HG03064 (cell line): ENCODE measurements around the gene ITK.
A peak's percentile ranks its signal among the peaks of the same experiment; 100 is the strongest.
"Not testable (repeated sequence)": the region's sequence is repeated elsewhere in the genome, so short reads cannot be mapped to it uniquely, and the experiment has no call there.

Experiments
- ATAC-seq: cut with Tn5 transposase; IDR thresholded peaks from one replicate; pipeline ENCODE4 v1.9.1; 2021; ENCODE audit warnings: low read depth; ENCODE audit not compliant: unreplicated experiment

The ITK gene

DNA sequence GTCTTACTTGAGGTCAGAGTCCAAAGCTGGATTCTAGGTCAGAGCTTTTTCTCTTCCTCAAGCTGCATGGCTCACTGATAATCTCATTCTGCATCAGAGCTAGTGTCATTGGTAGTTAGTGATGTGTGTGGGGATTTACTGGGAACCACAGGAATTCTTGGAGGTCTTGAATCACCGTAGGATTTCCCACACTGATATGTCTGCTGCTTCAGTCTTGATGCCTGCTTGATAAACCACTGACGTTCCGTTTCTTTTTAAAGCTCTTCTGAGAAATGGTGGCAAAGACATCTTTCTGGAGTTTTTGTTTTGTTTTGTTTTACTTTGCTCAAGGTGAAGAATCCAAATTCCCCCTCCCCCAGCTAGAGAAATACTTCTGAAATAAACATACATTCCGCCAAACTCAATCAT is 13.4 kb upstream of the ITK start:
- ATAC-seq, result no peak

DNA sequence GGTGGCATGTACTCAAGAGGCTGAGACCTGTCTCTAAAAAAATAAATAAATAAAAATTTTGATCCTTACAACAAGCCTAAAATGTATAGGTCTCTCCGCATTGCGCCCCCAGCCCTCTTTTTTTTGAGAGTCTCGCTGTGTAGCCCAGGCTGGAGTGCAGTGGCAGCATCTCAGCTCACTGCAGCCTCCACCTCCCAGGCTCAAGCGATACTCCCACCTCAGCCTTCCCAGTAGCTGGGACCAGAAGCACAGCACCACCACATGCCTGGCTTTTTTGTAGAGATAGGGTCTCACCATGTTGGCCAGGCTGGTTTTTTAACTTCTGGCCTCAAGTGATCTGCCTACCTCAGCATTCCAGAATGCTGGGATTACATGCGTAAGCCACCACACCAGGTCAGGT is 12.4 kb upstream of the ITK start:
- no peak for ATAC-seq

DNA sequence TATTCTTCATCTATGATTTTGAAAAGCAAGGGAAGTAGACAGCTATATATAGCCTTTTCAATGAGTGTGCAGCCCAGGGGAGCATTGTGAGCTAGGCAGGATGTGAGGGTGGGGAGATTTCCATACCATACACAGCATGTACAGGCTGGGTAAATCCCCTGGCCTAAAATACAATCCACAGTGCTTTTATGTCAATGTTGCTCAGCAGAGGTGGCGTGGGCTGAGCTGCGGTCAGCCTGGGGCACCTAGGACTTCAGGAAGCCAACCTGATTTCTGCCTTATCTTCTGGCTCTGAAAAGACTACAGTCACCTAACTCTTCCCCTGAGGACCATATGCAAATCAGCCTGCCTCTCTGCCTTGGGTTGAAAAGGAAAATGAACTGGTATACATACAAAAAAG is 8.2 kb upstream of the ITK start:
- peak; percentile 99 for ATAC-seq

DNA sequence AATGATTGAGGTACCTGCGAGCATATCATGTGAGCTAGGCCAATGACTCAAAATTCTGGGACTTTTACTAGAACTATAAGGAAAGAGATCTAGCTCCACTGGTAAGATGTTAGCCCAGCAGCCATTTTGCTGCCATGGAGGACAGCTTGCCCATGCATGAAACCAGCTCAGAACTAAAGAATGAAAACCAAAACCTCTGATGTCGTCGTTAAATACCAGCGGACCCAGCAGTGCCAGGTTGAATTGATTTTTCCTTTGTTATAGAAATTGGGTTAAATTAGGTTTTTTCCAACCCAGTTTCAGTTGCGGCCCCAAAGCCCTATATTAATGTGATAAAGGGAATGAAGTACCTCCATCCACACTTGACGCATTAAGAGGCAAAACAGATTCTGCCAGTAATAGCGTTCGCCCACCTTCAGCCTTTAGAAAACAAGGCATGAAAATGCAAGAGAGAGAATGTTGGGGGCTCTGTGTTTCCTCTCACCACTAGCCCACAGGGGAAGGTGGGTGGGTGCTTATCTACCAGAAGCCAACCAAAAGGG is 5.5 kb upstream of the ITK start:
- no peak for ATAC-seq

DNA sequence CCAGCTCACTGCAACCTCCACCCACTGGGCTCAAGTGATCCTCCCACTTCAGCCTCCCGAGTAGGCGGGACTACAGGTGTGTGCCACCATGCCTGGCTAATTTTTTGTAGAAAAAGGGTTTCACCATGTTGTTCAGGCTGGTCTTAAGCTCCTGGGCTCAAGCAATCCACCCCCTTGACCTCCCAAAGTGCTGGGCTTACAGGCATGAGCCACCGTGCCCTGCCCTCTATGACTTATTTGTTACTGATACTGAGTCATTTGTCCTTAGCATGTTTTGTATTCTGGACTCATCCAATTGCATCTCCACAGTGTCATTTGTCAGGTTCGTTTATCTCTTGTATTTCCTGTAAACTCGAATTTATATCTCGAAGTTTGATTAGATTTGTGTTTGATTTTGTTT is 2.7 kb upstream of the ITK start:
- ATAC-seq, result no peak

DNA sequence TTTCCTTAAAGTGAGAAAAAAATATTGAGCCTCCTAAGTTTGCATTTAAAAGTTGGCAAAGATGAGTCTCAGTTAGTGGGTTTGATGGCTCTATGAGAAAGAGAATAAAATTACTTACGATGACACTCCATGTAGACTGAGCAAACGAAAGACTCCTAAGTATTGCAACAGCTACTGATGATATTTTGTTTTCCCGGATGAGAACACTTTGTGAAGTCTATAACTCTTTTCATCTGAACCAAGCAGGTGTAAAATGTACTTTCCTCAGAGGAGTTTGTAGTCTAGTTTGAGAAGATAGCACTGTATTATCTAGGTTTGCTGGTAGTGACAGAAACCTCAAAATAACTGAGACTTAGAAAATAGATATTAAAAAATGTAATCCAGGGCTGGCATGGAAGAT is 1.7 kb upstream of the ITK start:
- ATAC-seq, result no peak

DNA sequence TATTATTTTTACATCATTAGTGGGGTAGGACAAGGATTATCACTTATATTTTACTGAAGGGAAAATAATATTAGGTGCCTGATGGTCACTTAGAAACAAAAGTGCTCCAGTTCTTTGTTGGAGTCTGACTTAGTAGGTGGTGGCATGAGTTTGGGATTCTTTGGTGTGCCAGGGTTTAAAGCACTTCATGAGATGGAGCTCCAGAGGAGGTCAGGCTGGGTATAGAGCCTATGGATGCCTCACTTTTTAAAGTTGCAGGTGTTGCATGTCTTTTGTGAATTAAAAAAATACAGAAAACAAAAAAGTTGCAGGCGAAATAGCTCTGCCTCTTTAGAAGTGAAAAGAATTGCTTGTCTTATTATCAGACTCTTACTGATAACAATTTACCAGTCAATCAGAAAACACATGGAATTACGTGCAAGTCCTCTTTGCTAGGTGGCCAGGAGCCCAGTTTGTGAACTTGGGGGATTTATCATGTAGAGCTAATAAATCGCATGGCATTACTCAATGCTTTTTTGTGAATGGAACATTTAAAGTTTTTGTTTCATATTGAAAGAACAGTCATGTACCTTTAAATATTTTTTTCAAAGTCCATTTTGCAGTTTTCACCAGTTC is 1.6 kb downstream of the ITK start:
- no peak for ATAC-seq

DNA sequence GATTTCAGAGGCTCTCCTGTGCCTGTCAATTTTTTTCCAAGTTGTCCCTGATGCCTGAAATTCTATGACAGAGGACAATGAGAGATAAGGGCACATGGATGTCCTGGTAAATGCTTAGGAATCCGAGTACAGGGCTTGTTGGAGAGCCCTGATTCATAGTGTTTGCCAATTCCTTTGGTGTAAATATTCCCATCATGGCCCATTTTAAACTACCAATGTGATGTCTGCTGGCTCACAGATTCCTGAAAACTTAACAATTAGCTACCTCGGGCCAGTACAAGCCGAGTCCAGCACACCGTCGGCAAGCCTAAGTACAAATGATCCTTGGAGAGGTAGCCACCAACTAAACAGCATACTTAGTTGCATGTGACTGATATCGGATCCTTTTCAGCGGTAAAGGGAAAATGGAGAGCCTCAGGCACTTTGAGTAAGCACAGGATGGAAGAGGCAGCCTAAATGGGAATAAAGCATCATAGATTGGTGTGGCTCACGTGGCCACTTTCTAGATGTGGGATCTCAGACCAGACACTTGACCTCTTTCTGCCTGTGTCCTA is 3.6 kb downstream of the ITK start:
- no peak for ATAC-seq

DNA sequence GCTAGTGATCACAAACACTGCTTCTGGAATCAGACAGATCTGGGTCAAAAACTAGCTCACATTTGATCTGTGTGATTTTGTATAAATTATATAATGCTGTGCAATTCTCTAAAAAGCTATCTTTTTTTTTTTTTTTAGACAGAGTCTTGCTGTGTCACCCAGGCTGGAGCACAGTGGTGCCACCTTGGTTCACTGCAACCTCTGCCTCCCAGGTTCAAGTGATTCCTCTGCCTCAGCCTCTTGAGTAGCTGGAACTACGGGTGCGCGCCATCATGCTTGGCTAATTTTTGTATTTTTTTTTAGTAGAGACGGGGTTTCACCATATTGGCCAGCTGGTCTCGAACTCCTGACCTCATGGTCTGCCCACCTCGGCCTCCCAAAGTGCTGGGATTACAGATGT is 4.5 kb downstream of the ITK start:
- ATAC-seq, result not testable (repeated sequence)

DNA sequence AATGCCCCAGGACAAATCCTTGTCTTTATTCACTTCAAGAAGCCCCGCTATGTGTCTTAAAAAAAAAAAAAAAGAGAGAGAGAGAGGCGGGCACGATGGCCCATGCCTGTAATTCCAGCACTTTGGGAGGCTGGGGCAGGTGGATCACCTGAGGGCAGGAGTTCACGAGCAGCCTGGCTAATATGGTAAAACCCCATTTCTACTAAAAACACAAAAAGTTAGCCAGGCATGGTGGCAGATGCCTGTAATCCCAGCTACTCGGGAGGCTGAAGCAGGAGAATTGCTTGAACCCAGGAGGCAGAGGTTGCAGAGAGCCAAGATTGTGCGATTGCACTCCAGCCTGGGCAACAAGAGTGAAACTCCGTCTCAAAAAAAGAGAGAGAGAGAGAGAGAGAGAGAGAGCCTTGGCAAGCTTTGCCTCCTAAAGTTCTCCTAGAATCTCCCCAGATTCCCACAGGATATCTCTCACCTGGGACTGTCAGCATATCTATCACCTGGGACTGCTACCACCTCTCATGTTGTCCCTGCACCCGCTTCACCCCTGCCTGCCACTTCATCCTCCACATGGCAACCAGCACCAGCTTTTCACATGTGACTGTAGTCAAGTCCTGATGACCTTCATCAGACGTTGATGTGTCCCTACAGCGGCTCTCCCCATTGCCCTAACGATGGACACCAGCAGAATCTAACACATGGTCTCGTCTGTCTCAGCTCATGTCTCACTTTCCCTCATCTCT is 5.8 kb downstream of the ITK start:
- ATAC-seq, result no peak

DNA sequence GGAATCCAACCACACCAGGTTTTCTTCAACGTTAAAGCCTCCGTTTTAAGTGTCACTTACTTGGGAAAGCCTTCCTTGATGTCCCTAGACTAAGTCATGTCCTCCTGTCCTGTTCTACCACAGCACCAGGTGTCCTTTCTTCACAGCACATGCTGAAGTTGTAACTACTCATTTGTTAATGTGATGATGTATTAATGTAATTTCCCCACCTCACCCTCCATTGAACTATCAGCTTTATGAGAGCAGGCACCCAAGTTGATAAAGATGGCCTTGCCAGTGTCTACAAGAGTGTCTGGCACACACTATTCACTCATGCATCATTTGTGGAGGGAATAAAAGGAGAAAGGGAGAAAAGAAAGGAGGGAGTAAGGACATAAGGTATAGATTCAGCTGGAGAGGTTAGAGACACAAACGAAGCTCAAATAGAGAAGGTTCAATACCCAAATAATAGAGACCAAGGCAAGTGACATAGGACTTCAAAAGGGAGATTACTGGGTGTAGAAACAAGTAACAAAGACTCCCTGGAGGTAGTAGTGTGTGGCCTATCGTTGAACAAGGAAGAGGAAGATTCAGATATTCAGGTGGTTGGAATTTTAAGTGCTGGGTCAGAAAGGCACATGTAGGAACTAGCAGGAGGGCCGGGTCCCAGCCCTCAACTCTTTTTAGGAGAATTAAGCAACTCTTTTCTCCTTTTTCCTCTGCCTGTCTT is 6.6 kb downstream of the ITK start:
- ATAC-seq, result no peak

DNA sequence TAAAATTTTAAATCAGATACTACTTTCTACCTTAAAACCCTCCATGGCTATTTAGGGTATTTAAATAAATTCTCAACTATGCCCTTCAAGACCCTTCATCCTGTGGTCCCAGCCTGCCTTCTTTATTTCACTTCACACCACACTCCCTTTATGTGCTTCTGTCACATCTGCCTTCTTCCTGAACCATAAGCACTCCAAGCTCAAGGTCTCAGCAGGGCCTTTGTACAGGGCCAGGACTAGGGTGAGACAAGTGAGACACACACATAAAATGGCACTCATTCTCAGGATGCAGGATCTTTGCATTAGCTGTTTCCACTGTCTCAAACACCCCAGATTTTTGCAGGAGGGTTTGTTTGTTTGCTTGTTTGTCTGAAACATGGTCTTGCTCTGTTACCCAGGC is 7.6 kb downstream of the ITK start:
- ATAC-seq, result no peak

DNA sequence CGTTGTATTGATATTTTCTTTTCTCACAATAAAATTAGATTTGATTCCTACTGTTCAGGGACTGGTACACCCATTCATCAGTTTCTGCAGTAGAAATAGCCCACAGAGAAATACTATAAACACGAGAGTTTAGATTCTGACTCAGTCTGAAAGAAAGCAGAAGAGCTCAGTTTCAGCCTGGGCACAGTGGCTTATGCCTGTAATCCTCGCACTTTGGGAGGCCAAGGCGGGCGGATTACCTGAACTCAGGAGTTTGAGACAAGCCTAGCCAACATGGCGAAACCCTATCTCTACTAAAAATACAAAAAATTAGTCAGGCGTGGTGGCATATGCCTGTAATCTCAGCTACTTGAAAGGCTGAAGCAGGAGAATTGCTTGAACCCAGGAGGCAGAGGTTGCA is 8.6 kb downstream of the ITK start:
- ATAC-seq, result peak; percentile 72

DNA sequence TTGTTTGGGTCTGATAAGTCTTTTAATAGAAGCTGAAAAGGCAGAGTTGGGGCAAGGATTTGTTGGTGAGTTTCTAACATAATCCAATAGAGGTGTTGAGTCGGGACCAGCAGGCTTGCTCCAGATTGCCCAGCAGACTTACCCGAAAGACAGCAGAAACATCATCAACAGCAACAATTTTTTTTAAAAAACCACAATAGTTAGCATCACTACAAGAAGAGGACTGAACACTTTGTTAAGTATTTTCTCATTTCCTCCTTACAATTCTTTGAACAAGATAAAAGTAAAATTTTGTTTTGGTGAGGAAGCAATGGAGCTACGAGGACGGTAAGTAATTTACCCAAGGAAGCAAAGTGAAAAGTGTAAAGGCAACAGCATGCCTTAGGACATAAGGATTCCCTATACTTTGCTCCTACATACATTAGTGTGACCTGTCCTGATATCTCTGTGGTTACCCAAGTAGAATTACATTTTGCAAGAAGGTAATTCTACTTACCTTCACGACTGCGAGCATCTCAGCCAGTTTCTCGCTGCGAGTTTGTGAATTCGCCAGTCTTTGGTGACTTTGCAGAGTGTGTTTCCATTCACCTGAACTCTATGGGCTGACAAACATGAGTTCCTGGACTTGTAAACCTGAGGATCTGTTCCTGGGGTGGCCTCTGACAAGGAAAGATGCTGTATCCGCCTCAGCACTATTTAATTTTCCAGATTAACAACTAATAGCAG is 13.2 kb downstream of the ITK start:
- no peak for ATAC-seq

DNA sequence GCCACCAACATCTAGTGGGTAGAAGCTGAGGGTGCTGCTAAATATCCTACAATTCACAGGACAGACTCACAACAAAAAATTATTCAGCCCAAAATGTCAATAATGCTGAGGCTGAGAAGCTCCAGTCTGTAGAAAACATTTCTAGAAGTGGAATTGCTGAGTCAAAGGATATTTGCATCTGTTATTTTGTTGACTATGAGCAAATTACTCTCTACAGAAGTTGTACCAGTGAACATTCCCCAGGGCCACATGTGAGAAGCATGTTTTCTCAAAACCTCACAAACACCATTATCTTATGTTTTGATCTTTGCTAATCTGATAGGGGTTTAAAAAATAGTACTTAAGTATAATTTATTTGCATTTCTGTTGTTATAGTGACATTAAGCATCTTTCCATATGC is 15.4 kb downstream of the ITK start:
- ATAC-seq, result no peak

DNA sequence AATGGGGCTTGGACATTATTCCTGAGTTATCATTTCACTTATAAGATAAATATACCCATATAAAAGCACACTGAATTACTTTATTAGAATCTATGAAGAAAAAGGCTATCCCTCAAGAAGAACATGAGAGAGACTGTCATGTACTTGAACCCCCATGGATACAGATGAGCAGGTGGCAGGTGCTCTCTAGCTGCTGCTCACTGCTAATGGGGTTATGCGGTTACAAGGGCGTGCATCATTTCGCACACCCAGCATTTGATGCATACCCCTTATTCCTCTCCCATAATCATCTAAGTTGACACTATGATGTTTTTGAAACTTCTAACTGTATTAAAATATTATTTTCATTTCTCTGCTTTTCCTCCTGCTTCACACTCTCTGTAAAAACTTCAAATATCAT is 16.4 kb downstream of the ITK start:
- no peak for ATAC-seq

DNA sequence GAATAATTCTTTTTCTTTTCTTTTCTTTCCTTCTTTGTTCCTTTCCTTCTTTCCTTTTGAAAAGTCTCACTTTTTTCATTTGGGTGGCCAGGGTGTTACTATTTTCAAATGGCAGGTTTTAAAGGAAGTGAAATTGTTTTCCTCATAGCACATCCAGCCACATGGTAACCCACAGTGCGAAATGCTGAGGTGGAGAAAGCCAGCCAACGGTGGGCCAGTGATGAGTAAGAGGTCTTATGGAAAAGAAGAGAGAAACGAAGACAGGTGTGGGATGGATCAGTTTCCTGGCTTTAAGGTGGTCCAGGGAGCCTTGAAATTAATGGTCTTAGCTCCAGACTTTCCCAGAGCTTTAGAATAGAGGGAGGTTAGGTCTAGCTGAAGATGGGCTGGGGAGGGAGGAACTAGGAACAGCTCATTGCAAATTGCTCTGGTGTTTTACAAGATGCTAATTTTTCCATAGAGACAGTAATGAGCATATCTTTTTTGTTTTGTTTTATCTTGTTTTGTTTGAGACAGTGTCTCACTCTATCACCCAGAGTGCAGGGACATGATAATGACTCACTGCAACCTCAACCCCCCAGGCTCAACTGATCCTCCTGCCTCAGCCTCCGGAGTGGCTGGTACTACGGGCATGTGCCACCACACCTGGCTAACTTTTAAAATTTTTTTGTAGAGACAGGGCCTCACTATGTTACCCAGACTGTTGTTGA is 17.8 kb downstream of the ITK start:
- no peak for ATAC-seq

DNA sequence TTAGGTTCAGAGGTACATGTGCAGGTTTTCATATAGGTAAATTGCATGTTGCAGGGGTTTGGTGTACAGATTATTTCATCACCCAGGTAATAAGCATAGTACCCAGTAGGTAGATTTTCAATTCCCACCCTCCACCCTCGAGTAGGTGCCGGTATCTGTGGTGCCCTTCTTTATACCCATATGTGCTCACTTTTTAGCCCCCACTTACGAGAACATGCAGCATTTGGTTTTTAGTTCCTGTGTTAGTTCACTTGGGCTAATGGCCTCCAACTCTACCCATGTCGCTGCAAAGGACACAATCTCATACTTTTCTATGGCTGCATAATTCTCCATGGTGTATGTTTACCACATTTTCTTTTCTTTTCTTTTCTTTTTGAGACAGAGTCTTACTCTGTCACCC is 21.2 kb downstream of the ITK start:
- no peak for ATAC-seq

DNA sequence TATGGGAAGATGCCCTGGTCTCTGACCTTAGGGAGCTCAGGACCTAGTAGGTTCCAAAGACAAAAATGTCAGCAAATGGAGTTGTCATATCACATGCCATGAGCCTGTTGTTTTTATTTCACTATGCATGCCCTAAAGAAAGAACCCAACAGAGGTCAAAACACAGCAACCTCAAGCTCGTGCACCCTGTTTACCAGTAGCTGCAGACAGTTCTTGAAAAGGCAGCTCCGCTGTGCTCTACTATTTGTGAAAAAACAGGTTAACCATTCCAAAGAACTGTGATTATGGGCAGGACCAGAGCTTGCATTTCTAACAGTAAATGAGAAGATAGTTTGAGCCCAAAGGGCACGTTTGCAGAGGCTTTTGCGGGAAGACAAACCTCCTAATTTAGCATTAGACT is 22.8 kb downstream of the ITK start:
- no peak for ATAC-seq

DNA sequence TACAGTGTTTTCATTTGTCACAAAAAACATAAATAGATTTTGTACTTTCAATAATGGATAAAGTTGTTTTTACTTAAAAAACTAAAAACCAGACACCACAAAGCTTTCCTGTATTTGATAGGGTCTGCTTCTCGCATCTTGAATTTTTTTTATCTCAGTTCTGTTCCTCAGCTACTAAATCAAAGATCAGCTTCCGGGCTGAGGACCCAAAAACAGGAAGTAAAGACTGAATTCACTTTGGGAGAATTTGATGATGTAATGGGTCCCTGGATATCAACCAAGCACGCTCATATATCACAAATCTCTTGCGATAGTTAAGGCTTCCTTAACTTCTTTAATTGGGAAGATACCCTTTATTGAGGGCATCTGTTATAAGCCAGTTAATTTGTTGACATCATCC is 24.1 kb downstream of the ITK start:
- no peak for ATAC-seq
